HG02852 (cell line): ENCODE data around the gene KLF2.

Experiments
- ATAC-seq: cut with Tn5 transposase; IDR thresholded peaks from one replicate; pipeline ENCODE4 v1.9.1; 2021; ENCODE audit warnings: mild to moderate bottlenecking, moderate library complexity; ENCODE audit not compliant: unreplicated experiment

KLF2 gene

DNA sequence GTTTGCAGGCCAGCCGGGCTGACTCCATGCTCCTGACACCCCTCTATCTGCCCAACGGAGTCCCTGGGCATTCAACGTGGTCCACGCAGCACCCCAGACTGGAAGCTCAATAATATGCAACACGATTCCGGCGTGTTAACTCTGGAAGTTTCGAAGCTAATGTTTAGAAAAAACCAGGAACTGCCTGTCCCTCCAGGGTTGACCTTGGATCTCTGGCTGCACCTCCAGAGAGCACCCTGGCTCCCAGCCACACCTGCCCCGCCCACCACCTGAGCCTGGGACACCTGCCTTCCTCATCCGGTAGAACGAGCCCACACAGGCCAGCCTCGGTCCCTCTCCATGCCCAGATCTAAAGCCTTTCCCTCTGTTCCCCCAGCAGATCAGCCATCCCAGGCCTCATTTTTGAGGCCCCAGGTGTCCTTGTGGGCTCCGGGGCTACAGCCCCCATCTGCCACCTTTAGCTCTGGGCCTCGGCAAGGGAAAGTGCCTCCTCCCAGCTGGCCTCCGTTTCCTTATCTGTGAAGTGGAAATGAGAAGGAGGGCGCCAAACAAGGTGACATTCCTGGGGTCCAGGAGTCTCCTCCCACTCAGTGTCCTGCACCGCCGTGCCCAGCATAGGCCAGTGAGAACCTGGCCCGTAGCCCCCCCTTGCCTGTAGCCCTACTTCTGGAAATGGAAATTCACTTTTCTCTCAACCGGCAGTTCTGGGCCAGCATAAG lies 38.7 kb downstream of the KLF2 start:
- no peak for ATAC-seq

DNA sequence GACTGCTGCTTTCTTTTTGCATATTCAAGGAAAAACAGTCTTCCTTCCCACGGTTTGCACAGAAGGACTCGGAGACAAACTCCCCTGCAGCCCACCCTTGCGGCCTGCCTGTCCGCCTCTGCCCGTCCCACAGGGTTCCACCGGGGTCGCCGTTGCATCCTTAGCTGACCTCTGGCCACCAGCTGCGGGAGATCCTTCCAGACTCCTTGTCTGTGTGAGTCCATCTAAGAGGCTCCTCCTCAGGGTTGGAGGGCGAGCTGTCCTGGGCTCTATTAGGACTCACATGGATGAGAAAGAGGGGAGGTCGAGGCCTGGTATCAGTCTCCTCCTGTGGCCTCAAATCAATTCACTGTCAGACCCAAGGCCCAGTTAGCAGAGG lies 39.2 kb downstream of the KLF2 start:
- no peak for ATAC-seq

GRCh38 chr19:16364231-16364865 lies 39.7 kb downstream of the KLF2 start:
- ATAC-seq = no peak

DNA sequence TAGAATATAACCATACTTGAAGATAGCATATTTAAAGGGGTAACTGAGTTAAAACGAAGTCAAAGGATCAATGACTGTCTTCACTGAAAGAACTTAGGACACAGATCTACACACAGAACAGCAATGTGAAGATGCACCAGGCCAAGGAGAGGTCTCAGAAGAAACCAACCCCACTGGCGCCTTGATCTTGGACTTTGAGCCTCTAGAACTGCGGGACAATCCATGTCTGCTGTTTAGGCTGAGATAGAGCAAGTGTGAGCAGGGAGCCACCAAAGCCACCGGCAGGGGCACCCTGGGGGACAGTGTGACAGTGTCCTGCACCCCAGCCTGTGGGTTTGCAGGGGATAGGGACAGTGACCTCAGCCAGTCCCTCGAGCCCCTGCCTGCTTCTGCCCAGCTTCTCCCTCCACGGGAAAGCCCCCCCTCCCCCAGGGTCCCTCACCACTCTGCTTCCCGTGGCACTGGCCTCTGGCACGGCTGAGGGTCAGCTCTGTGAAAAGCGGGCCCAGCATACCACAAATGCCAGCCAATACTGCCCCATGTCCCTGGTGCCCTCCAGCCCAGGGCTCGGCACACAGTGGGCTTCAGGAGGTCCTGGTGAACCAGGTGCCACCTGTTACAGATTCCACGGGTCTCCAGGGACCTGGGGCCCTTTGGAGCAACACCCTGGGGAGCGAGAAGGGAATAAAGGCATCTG lies 40.8 kb downstream of the KLF2 start:
- ATAC-seq = no peak

DNA sequence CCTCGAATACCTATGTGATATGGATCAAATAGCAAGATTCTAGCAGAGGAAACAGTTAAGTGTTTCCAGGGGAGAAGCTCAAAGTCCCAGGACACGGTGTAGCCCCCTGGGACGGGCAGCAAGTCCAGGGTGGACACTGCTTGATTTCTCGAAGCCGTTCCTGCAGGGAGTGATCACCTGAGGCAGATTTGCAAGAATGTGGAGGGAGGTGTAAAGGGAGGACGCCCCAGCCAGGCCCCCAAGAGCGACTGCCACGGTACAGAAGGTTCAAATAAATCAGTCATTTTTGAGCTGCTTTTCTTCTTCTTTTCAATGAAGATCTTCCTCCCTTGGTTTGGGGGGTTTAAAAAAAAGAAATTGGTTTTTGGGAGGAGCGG lies 41.4 kb downstream of the KLF2 start:
- ATAC-seq = no peak

GRCh38 chr19:16366433-16367260 lies 42.0 kb downstream of the KLF2 start:
- ATAC-seq = peak; percentile 39

DNA sequence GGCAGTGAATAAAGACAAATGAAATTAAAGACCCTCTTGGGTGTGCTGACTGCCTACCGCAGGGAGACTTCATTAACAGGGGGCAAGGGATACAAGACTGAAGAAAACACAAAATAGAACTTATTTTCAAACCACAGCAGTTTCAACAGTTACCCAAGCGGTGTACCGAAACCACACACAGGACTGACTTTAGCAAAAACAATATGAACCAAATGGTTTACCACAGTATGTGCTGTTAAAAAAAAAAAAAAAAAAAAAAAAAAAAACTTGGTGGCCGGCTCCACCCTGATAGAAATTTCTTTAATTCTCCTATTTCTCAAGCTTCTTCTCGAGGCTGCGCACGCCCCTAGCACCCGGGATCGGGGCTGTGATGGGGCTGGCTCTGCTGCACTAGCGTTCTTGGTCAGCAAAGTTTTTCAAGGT lies 42.6 kb downstream of the KLF2 start:
- ATAC-seq = peak; percentile 41

DNA sequence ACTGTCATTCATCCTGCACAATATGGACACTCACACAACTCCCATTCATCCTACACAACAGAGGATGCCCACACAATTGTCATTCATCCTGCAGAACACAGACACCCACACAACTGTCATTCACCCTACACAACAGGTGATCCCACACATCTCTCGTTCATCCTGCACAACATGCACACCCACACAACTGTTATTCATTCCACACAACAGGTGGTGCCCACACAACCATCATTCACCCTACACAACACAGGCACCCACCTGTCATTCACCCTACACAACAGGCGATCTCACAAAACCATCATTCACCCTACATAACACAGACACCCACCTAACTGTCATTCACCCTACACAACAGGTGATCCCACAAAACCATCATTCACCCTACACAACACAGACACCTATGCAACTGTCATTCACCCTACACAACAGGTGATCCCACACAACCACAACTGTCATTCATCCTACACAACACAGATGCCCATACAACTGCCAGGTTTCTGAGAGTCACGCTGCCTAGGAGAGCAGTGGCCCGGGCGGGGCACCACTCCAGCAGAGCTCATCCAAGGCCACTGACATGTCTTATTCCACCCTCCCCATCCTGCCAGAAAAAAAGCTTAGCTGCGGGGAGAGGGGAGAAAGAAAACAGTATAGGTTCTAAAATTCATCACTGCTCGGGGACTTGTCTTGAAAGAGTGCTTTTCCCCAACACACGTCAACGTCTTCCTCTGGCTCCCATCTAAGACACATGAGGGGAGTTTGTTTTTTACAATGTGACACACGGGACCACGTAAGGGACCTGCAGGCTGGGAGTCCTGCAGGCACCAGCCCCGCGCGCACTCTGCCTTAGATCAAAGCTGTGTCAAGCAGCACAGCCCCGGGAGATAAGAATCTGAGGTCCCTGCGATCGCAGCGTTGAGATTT lies 44.0 kb downstream of the KLF2 start:
- no peak for ATAC-seq

DNA sequence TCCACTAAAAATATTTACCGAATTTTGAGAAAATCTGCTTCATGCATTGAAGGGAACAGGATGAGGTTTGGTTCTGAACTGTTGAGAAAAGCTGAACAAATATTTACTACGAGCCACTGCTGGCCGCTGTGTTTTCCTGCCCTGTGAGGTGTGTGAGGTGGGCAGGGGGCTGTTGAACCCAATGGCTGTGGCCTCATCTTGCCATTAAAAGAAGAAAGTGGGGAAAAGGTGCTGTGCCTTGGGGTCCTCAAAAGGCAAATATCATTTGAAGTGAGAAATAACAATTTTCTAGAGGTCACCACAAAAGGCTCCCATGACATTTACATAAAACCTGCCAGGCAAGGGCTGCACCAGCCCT lies 44.7 kb downstream of the KLF2 start:
- no peak for ATAC-seq

DNA sequence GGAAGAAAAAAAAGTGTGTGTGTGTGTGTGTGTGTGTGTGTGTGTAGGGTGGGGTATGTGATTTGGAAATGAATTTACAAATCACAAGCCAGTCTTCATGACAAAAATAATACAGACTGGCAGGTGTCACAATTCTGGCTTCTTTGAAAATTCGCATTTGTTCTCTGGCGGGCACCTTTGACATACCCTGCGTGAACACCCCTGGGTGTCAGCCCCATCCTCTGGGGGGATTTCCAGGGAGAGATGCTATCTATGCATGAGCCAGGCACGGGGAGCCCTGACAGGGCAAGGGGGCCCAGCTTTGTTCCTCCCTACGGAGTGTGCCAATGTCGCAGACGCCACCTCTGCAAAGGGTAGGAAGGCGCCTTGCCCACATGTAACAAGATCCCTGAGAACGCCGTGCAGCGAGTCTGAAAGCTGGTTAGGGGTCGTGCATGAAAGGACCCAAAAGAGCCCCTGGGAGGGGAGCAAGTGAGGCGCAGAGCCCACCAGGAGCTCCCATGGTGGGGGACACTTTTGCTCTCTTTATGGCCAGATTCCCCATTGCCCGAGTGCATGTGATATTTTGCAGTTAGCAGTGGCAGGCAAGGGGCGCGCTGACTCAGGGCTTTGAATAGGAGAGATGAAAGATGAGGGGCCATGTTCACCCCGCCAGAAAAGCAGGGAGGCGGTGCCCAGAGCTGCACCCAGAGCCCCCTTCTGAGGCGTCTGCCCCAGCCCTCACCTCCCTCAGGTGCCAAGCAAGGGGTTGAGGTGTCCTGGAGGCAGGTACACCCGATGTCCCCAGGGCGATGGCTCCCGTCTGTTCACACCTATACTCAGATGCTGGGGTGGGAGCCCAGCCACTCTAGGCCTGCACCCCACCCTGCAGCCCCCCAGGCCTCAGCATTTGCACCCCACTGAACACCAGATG lies 45.3 kb downstream of the KLF2 start:
- ATAC-seq = no peak

- no peak for ATAC-seq
These were observed 46.2 kb downstream of the KLF2 start for GRCh38 chr19:16370641-16371391.

DNA sequence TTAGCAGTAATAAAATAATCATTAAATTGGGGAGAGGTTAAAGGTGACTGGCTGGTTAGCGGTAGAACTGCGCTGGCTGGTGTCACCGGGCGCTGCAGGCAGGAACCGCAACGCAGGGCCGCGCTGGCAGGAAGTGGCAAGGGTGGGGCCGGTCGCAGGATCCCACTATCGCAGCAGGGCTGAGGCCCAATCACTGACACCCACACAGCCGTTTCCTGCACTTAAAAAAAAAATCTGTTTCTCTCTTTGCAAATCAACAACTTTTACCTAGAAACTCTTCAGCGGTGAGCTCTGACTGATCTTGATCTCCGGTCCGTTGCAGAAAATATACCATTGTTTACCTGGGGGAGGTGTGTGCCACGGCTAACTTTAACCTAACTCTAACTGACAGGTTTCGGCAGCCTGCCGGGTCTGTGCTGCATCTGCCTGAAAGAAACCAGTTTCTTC lies 46.9 kb downstream of the KLF2 start:
- peak; percentile 67 for ATAC-seq

DNA sequence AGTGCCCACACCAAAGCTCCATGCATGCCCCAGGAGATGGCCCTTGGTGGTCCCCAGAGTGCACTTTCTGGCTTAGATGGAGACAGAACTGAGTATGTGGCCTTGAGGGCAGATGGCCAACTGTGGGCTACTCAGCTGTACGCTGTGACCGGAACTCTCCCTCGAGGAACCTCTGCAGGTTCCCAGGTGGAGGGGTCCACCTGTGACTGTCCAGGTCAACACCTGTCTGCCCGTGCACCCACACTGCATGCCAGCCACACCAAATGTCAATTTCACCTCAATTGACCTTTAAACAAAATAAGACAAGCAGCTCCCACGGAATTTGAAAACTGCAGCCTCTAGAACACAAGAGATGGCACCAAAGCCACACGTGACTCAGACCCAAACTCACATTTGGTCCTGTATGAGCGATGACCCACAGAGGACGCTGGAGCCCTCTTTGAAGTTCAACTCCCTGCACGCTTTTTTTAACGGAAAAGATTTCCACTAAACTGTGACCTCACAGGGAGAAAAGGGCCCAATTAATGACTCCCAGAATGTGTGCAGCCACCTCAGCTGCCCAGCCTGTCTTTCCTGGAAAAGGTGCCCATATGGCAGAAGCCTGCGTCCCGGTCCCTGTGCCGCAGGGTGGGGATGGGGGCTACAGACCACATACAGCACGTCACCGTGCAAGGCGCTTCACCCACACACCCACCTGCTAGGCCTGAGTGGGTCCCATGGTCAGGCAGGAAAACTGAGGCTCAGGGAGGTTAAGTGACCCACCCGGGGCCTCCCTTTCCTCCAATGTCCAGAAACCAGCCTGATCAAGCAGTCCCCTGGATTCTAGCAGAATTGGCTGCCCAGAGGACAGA lies 47.7 kb downstream of the KLF2 start:
- no peak for ATAC-seq

- ATAC-seq = no peak
These were observed 48.5 kb downstream of the KLF2 start for GRCh38 chr19:16373079-16373478.

DNA sequence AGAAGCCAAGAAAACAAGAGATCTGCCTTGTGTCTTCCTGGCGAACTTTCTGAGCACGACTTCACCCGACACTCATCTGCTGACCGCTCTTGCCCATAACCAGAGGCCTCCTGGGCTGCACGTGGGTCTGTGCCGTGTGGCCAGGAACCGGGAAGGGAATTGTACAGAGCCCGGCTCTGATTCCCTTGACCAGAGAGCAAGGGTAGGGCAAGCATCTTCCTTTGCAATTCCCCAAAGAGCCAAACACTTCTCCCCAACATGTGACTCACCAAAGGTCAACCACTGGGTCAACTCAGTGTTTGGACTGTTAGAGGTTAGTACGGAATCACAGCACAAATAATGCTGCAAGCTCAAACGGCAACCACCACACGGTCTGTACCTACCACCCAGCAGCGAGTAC lies 48.9 kb downstream of the KLF2 start:
- ATAC-seq = no peak

GRCh38 chr19:16373989-16374388 lies 49.4 kb downstream of the KLF2 start:
- no peak for ATAC-seq

GRCh38 chr19:16374436-16374835 lies 49.8 kb downstream of the KLF2 start:
- ATAC-seq = no peak
